ENCODE data around the gene ADH4. TPM values are rescaled to one million over a fixed set of nuclear protein-coding genes. Genes with fewer than 3 reads are reported as not detected.
"Not testable (repeated sequence)": the region's sequence is repeated elsewhere in the genome, so short reads cannot be mapped to it uniquely, and the experiment has no call there.

Gene ADH4
- total RNA-seq, 4 donors from 2014 or later, result 3.2 TPM; not detected in 3

DNA sequence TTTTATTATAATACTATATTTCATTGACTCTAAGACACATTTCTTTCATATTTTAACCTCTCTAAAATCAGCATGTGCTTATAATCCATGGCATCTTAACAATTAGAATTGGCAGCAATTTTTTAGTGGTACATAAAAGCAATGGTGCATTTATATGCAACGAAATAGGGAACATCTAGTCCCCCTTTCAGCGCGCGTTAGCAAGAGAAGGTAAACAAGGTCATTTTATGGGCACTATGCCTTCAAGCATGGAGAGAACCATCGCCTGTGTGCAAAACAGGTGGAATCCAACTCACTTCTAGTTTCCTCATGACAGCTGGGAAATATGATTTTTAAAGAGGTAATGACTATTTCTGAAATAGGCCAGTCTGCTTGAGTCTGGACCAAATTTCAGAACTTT lies 61.9 kb downstream of the ADH4 start:
- TF ChIP-seq, protein P1, sequence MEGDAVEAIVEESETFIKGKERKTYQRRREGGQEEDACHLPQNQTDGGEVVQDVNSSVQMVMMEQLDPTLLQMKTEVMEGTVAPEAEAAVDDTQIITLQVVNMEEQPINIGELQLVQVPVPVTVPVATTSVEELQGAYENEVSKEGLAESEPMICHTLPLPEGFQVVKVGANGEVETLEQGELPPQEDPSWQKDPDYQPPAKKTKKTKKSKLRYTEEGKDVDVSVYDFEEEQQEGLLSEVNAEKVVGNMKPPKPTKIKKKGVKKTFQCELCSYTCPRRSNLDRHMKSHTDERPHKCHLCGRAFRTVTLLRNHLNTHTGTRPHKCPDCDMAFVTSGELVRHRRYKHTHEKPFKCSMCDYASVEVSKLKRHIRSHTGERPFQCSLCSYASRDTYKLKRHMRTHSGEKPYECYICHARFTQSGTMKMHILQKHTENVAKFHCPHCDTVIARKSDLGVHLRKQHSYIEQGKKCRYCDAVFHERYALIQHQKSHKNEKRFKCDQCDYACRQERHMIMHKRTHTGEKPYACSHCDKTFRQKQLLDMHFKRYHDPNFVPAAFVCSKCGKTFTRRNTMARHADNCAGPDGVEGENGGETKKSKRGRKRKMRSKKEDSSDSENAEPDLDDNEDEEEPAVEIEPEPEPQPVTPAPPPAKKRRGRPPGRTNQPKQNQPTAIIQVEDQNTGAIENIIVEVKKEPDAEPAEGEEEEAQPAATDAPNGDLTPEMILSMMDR (IDR thresholded peaks at IDR 0.05), result no peak
- TF ChIP-seq POLR2A (IDR thresholded peaks at IDR 0.05), result no peak
- Histone ChIP-seq H3K4me3 (no peak overlapping the region), H3K36me3 (no peaks in the 10 kb centered on the region), H3K4me1 (peaks cover 0 to 6% of the 10 kb centered on the region in 2 donors), H3K9me3 (no peaks in the 10 kb centered on the region), H3K27me3 (no peaks in the 10 kb centered on the region), H3K27ac (no peak overlapping the region)
- DNase-seq, result no peak
- intact Hi-C loops (cut with DNase I; ENCODE audit: low total_unique reads), result no loop called here

GRCh38 chr4:99080869-99081268 lies 63.2 kb downstream of the ADH4 start:
- H3K27me3 ChIP-seq; H3K36me3 ChIP-seq; intact Hi-C loops (cut with DNase I; ENCODE audit: low total_unique reads); H3K4me1 ChIP-seq; H3K27ac ChIP-seq; H3K4me3 ChIP-seq; H3K9me3 ChIP-seq; DNase-seq: not testable (repeated sequence)

GRCh38 chr4:99079625-99080295 lies 64.3 kb downstream of the ADH4 start:
- H3K36me3 ChIP-seq, result no peaks in the 10 kb centered on the region
- TF ChIP-seq POLR2A (IDR thresholded peaks at IDR 0.05), result no peak
- TF ChIP-seq, protein P1 (IDR thresholded peaks at IDR 0.05), result no peak
- no peaks in the 10 kb centered on the region for H3K27me3 ChIP-seq
- intact Hi-C loops (cut with DNase I; ENCODE audit: low total_unique reads), result no loop called here
- H3K4me1 ChIP-seq, result peaks cover 0 to 4% of the 10 kb centered on the region in 2 donors
- H3K9me3 ChIP-seq, result no peaks in the 10 kb centered on the region
- no peak overlapping the region for H3K27ac ChIP-seq
- no peak for DNase-seq
- H3K4me3 ChIP-seq, result no peak overlapping the region

GRCh38 chr4:99078931-99079624 lies 65.0 kb downstream of the ADH4 start:
- H3K4me1 ChIP-seq, result no peaks in the 10 kb centered on the region
- no peak overlapping the region for H3K27ac ChIP-seq
- H3K9me3 ChIP-seq, result no peaks in the 10 kb centered on the region
- H3K27me3 ChIP-seq, result no peaks in the 10 kb centered on the region
- no peak for TF ChIP-seq POLR2A (IDR thresholded peaks at IDR 0.05)
- TF ChIP-seq, protein P1 (IDR thresholded peaks at IDR 0.05), result no peak
- intact Hi-C loops (cut with DNase I; ENCODE audit: low total_unique reads), result no loop called here
- no peak for DNase-seq
- H3K4me3 ChIP-seq, result no peak overlapping the region
- H3K36me3 ChIP-seq, result no peaks in the 10 kb centered on the region

GRCh38 chr4:99078336-99078735 lies 65.8 kb downstream of the ADH4 start:
- no peak for DNase-seq

More at GRCh38 chr4:99078336-99078735, 65.8 kb downstream of the ADH4 start:
- intact Hi-C loops (cut with DNase I; ENCODE audit: low total_unique reads), result no loop called here
- no peaks in the 10 kb centered on the region for H3K36me3 ChIP-seq
- H3K4me3 ChIP-seq, result no peak overlapping the region
- no peaks in the 10 kb centered on the region for H3K27me3 ChIP-seq
- TF ChIP-seq POLR2A (IDR thresholded peaks at IDR 0.05), result no peak
- TF ChIP-seq, protein P1 (IDR thresholded peaks at IDR 0.05), result no peak
- no peaks in the 10 kb centered on the region for H3K9me3 ChIP-seq
- H3K27ac ChIP-seq, result no peak overlapping the region
- H3K4me1 ChIP-seq, result no peaks in the 10 kb centered on the region
